GM21619 (cell line): ENCODE data around the gene ACKR2.

Experiments used
- ATAC-seq: cut with Tn5 transposase; IDR thresholded peaks from one replicate; pipeline ENCODE4 v1.9.1; 2021; ENCODE audit not compliant: unreplicated experiment

The ACKR2 gene

GRCh38 chr3:42809202-42809601, at the start of gene ACKR2:
TSS of gene ACKR2 (plus strand) at chr3:42809445. CDS start at chr3:42864503, 55,058 bp downstream.
- no peak for ATAC-seq

- ATAC-seq, result no peak
Observed at GRCh38 chr3:42762046-42762724, 47.1 kb upstream of the ACKR2 start.

- ATAC-seq, result no peak
Observed at GRCh38 chr3:42763021-42763420, 46.2 kb upstream of the ACKR2 start.

- ATAC-seq, result no peak
Observed at GRCh38 chr3:42764115-42764514, 45.1 kb upstream of the ACKR2 start.

GRCh38 chr3:42764561-42765295, 44.5 kb upstream of the ACKR2 start:
- ATAC-seq, result no peak

- ATAC-seq, result no peak
Observed at GRCh38 chr3:42769477-42770131, 39.6 kb upstream of the ACKR2 start.

GRCh38 chr3:42771271-42771670, 38.0 kb upstream of the ACKR2 start:
- no peak for ATAC-seq

- ATAC-seq, result peak; percentile 99
Observed at GRCh38 chr3:42772670-42773408, 36.4 kb upstream of the ACKR2 start, which contains the start of gene CCDC13. TSS of gene CCDC13 (minus strand) at chr3:42773253. CDS start at chr3:42758345, 14,908 bp downstream.

- ATAC-seq, result no peak
Observed at GRCh38 chr3:42773409-42773751, 35.9 kb upstream of the ACKR2 start.

GRCh38 chr3:42778644-42779043, 30.6 kb upstream of the ACKR2 start:
- ATAC-seq, result no peak

- ATAC-seq, result no peak
Observed at GRCh38 chr3:42780398-42780797, 28.8 kb upstream of the ACKR2 start.

GRCh38 chr3:42780892-42781700, 28.1 kb upstream of the ACKR2 start:
- ATAC-seq, result no peak

- no peak for ATAC-seq
Observed at GRCh38 chr3:42786212-42786611, 23.0 kb upstream of the ACKR2 start.

GRCh38 chr3:42786631-42787030, 22.6 kb upstream of the ACKR2 start:
- ATAC-seq, result no peak

- ATAC-seq, result no peak
Observed at GRCh38 chr3:42790714-42791229, 18.5 kb upstream of the ACKR2 start.

- ATAC-seq, result no peak
Observed at GRCh38 chr3:42795621-42796181, 13.5 kb upstream of the ACKR2 start.

GRCh38 chr3:42796332-42796885, 12.8 kb upstream of the ACKR2 start:
- ATAC-seq, result no peak

GRCh38 chr3:42799376-42799775, 9.9 kb upstream of the ACKR2 start:
- ATAC-seq, result no peak

GRCh38 chr3:42800251-42800650, 9.0 kb upstream of the ACKR2 start:
- no peak for ATAC-seq
